Muscle layer of duodenum (tissue), 2 donors: Measurements from ENCODE around the gene NPRL2.
A peak's percentile ranks its signal among the peaks of the same experiment; 100 is the strongest.

Experiments used
- H3K27ac ChIP-seq: one replicate; pipeline ENCODE4 v1.7.0; 2013; ENCODE audit warnings: mild to moderate bottlenecking, low read length
- H3K27me3 ChIP-seq: one replicate; pipeline ENCODE4 v1.7.0; 2013; ENCODE audit warnings: low read depth, mild to moderate bottlenecking, control low read depth, low read length
- H3K36me3 ChIP-seq, 2 donors: one replicate each; pipeline ENCODE4 v1.7.0; 2013; ENCODE audit warnings: low read length in 2 of 2, control low read depth in 1 of 2, mild to moderate bottlenecking in 1 of 2; ENCODE audit not compliant: insufficient read depth in 2 of 2, control insufficient read depth in 1 of 2
- H3K4me1 ChIP-seq, 2 donors: one replicate each; pipeline ENCODE4 v1.7.0; 2013; ENCODE audit warnings: low read length in 2 of 2, mild to moderate bottlenecking in 2 of 2, control low read depth in 1 of 2, moderate library complexity in 1 of 2; ENCODE audit not compliant: insufficient read depth in 2 of 2, control insufficient read depth in 1 of 2
- H3K4me3 ChIP-seq, 2 donors: one replicate each; pipeline ENCODE4 v1.7.0; 2013; ENCODE audit warnings: low read length in 2 of 2, low read depth in 1 of 2, mild to moderate bottlenecking in 1 of 2
- H3K9me3 ChIP-seq, 2 donors: one replicate each; pipeline ENCODE4 v1.7.0; 2013; ENCODE audit warnings: low read length in 2 of 2, control low read depth in 1 of 2, mild to moderate bottlenecking in 1 of 2; ENCODE audit not compliant: control insufficient read depth in 1 of 2
- donor health status: healthy.

The NPRL2 gene

GRCh38 chr3:50334339-50335075 lies 16.1 kb downstream of the NPRL2 start:
- peak overlapping the region; percentile 41 for H3K27ac ChIP-seq
- no peaks in the 10 kb centered on the region for H3K27me3 ChIP-seq
- H3K9me3 ChIP-seq, result no peaks in the 10 kb centered on the region
- H3K4me1 ChIP-seq, result peaks cover 6 to 32% of the 10 kb centered on the region in 2 donors
- H3K4me3 ChIP-seq, result no peak overlapping the region
- peaks cover 19 to 32% of the 10 kb centered on the region in 2 donors for H3K36me3 ChIP-seq

DNA sequence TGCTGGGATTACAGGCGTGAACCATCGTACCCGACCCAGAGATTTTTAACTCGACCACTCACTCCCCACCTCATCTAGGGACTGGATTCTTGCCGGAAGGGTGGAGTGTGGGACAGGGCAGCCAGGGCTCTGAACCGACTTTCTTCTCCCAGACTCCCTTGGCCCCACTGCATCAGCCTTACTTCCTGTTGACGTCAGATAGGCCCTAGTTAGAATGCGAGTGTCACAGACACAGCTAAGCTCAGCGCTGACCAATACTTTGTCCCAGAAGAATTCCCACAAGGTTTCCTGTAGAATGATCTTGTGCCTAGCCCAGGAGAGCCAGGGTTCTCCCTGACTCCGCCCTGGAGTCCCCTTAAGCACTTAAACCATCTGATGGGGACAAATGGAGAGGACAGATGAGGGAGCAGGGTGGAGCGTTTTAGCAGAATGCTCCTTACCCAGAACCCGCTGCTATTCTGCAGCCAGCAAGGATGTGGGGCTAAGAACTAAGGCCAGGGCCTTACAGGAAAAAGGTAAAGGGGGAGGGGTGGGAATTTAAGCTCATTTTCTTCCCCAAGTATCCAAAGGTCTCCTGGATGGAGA lies 16.7 kb downstream of the NPRL2 start:
- no peaks in the 10 kb centered on the region for H3K27me3 ChIP-seq

DNA sequence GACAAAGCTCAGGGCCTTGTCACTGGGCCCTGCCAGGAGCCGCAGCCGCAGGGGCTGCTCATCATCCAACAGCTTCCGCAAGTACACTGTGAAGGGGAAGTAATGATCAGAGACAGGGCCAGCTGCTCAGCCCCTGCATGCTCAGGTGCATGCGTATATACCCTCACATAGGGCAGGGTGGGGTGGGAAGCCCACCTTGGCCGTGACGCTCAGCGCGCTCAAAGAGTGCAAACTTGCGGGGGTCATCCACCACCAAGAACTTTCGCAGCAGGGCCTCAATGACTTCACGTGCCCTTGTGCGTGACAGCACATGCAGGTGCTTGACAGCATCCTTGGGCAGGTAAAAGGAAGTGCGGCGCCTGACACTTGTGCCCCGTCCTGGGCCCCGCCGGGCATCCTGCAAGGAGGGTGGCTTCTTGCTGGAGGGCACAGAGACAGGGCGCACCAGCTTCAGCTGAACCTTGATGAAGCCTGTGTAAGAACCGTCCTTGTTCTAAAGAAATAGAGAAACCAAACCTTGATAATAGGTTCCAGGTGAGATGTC lies 19.1 kb downstream of the NPRL2 start:
- Histone ChIP-seq H3K27me3 (no peaks in the 10 kb centered on the region), H3K4me3 (no peak overlapping the region), H3K9me3 (no peaks in the 10 kb centered on the region), H3K4me1 (peaks cover 11 to 39% of the 10 kb centered on the region in 2 donors), H3K27ac (no peak overlapping the region), H3K36me3 (peaks cover 20 to 26% of the 10 kb centered on the region in 2 donors)

More for the DNA sequence above, 16.7 kb downstream of the NPRL2 start:
- H3K4me1 ChIP-seq, result peaks cover 3 to 32% of the 10 kb centered on the region in 2 donors
- no peak overlapping the region for H3K4me3 ChIP-seq
- H3K27ac ChIP-seq, result peak overlapping the region; percentile 41
- peaks cover 20 to 32% of the 10 kb centered on the region in 2 donors for H3K36me3 ChIP-seq
- H3K9me3 ChIP-seq, result no peaks in the 10 kb centered on the region

DNA sequence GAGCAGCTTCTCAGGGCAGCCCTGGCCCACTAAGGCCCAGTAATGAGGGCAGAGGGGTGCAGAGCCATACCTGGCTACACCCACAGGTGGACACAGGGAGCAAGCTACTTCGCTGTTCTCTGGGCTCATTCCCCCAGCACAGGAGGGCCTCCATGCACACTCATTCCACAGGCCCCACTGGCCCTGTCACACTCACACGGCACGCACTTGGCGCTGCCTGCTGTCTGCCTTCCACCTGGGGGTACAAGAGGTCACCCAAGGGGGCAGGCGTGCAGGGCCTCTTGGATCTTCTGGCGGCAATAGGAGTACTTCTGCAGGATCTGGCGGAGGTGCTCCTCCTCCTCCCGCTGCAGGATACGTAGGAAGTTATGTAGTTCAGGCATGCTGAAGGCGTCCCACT lies 20.2 kb downstream of the NPRL2 start:
- Histone ChIP-seq H3K36me3 (peaks cover 20 to 36% of the 10 kb centered on the region in 2 donors), H3K9me3 (no peaks in the 10 kb centered on the region), H3K4me3 (no peak overlapping the region), H3K27me3 (no peaks in the 10 kb centered on the region), H3K4me1 (peaks cover 11 to 29% of the 10 kb centered on the region in 2 donors), H3K27ac (no peak overlapping the region)

DNA sequence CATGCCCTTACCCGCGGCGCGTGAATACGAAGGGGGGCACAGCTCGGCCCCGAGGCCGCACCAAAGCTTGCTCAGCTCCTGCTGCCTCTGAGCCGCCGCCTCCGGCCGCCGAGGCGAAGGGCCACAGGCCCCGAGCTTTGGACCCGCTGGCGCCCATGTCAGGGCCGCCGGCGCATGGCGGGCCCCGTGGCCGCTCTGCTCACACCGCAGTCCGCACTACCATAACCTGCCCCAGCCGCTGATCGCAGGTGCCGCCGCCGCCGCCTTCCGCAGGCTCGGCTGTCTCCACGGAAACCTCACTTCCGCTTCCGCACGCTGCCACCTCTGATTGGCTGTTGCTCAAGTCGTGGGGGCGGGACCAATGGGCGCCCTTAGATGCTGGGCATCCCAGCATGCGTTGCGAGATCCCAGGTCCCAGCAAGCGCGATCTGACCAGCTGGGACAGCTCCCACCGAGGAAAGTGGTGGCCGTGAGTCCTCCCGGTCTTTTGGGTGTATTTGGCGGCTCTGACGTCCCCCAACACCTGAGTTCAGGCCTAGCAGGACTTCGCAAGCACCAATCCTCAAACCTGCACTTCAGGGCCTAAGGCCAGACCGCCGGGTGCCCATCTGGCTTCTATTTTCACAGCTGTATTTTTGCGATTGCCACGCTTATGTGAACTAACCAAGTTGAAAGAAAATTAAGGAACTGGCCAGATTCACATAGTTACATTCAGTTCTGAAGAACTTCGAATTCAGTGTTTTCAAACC lies 22.5 kb downstream of the NPRL2 start, which contains the start of gene TUSC2:
TUSC2 (minus strand) TSS at position 281 of the 749 bp plus-strand sequence; CDS start at position 157, 124 bp downstream.
- Histone ChIP-seq H3K27ac (peak within 1 kb of the TSS; percentile 80), H3K36me3 (peaks cover 20 to 41% of the 10 kb centered on the region in 2 donors), H3K27me3 (no peaks in the 10 kb centered on the region), H3K4me3 (peak within 1 kb of the TSS; percentile 81 to 98), H3K4me1 (peaks cover 15 to 39% of the 10 kb centered on the region in 2 donors), H3K9me3 (no peaks in the 10 kb centered on the region)

GRCh38 chr3:50327129-50327528 lies 23.4 kb downstream of the NPRL2 start:
- Histone ChIP-seq H3K4me1 (peaks cover 15 to 44% of the 10 kb centered on the region in 2 donors), H3K36me3 (peaks cover 20 to 41% of the 10 kb centered on the region in 2 donors)

DNA sequence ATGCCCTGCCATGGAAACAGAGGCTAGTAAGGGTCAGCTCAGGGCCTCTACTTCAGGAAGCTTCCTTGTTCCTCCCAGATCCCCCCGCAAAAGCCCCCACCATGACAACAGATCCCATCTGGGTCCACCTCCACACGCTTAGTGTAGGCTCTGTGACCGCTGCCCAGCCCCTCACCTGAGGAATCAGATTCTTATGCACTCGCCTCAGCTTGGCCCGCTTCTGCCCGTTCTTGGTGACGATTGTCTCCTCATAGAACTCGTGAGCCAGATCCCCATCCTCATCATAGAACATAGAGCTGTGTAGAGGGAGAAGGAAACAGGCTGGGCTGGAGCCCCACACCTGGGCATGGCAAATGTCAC lies 24.4 kb downstream of the NPRL2 start:
- H3K4me1 ChIP-seq, result peaks cover 15 to 49% of the 10 kb centered on the region in 2 donors
- peaks cover 18 to 32% of the 10 kb centered on the region in 2 donors for H3K36me3 ChIP-seq
- H3K27ac ChIP-seq, result no peak overlapping the region

More at GRCh38 chr3:50327129-50327528, 23.4 kb downstream of the NPRL2 start:
- Histone ChIP-seq H3K27me3 (no peaks in the 10 kb centered on the region), H3K27ac (peak overlapping the region; percentile 80), H3K9me3 (no peaks in the 10 kb centered on the region), H3K4me3 (peak overlapping the region; percentile 81 to 98)

DNA sequence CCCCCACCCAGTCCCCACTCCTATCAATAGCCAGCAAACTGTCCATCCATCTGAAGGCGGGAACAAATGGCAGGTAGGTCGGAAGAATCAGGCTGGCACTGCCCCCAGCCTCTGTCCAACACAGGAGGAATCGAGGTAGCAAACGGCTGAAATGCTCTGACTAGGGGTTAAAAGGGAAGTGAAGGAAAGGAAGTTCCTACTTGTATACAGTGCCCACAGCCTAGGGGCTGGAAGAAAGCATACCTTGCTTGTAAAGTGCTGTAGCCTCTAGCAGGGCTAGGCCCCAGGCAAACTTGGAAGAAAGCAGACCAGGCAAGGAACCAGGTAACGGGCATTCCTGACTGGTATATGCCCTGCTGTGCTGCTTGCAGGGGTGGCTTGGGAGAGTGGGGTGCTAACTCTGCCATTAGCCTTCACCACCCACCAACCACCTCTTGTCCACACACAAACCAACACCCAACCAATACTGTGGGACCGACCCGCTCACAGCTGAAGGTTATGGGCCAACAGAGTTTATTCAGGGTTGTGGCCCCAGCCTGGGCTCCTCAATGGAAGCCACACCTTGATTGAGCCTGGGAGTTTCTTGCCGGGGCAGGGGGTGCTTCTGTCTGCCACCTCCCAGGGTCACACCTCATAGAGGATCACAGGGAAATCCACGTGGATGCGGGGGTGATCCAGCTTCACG lies 24.9 kb downstream of the NPRL2 start:
- Histone ChIP-seq H3K36me3 (peaks cover 13 to 26% of the 10 kb centered on the region in 2 donors), H3K27ac (no peak overlapping the region), H3K9me3 (no peaks in the 10 kb centered on the region), H3K4me1 (peaks cover 15 to 49% of the 10 kb centered on the region in 2 donors), H3K4me3 (no peak overlapping the region), H3K27me3 (no peaks in the 10 kb centered on the region)

More for the DNA sequence above, 24.4 kb downstream of the NPRL2 start:
- Histone ChIP-seq H3K4me3 (no peak overlapping the region), H3K27me3 (no peaks in the 10 kb centered on the region), H3K9me3 (no peaks in the 10 kb centered on the region)

DNA sequence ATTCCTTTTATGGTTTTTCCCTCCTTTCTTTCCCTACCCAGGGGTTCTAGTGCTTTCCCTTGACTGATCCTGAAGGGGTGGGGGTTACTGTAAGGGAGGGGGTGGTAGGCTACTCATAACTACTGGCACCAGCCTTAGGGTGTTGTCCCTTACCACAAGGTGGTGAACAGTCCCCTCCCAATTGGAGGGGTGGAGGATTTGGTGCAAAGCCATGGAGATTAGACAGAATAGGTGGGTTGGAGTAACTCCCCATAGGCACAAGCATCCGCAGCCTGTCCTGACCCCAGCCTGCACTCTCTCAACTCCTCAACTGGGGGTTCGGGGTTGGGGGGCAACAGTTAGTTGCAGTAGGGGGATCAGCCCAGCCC lies 25.5 kb downstream of the NPRL2 start:
- Histone ChIP-seq H3K27ac (peak overlapping the region; percentile 8), H3K36me3 (peaks cover 7 to 21% of the 10 kb centered on the region in 2 donors), H3K9me3 (no peaks in the 10 kb centered on the region), H3K4me3 (no peak overlapping the region), H3K4me1 (peaks cover 20 to 54% of the 10 kb centered on the region in 2 donors), H3K27me3 (no peaks in the 10 kb centered on the region)

GRCh38 chr3:50324351-50325112 lies 26.0 kb downstream of the NPRL2 start:
- Histone ChIP-seq H3K27me3 (no peaks in the 10 kb centered on the region), H3K36me3 (peaks cover 5 to 17% of the 10 kb centered on the region in 2 donors), H3K4me3 (no peak overlapping the region), H3K4me1 (peaks cover 22 to 59% of the 10 kb centered on the region in 2 donors), H3K9me3 (no peaks in the 10 kb centered on the region), H3K27ac (peak overlapping the region; percentile 46)
